SJCRH30 (cell line): Measurements from ENCODE around the gene TRDMT1. TPM values are rescaled to one million over a fixed set of nuclear protein-coding genes. Genes with fewer than 3 reads are reported as not detected.

Source experiments
- DNase-seq, 2 experiments: peaks; one replicate each; pipeline ENCODE4 v3.0.0-alpha.2; 2015 to 2020
- H3K27ac ChIP-seq: fragments of 250-450 bp; sonication (Bioruptor Pico); 2 replicates; pipeline ENCODE4 v1.5.1; 2020; ENCODE audit warnings: mild to moderate bottlenecking, moderate library complexity
- H3K27me3 ChIP-seq: fragments of 250-450 bp; sonication (Bioruptor Pico); 2 replicates; pipeline ENCODE4 v1.5.1; 2020; ENCODE audit warnings: mild to moderate bottlenecking, moderate library complexity
- H3K36me3 ChIP-seq: fragments of 250-450 bp; sonication (Bioruptor Pico); 2 replicates; pipeline ENCODE4 v1.5.1; 2020; ENCODE audit warnings: mild to moderate bottlenecking, moderate library complexity
- H3K4me1 ChIP-seq: fragments of 250-450 bp; sonication (Bioruptor Pico); 2 replicates; pipeline ENCODE4 v1.5.1; 2020; ENCODE audit warnings: mild to moderate bottlenecking, moderate library complexity
- H3K4me3 ChIP-seq: fragments of 250-450 bp; sonication (Bioruptor Pico); 2 replicates; pipeline ENCODE4 v1.5.1; 2020; ENCODE audit warnings: mild to moderate bottlenecking, moderate library complexity
- H3K9me3 ChIP-seq: fragments of 250-450 bp; sonication (Bioruptor Pico); replicated peaks from 2 replicates; pipeline ENCODE4 v1.5.1; 2020; ENCODE audit warnings: mild to moderate bottlenecking, moderate library complexity
- total RNA-seq: library from RNA; depleted of rRNA; stranded (reverse); fragments of >200 nt; shearing (Covaris generic); gene quantifications from 2 replicates; pipeline ENCODE4 v1.2.3, GENCODE V29; 2014

TRDMT1 gene
- total RNA-seq, 1 experiment from 2014 or later, result 10.8 TPM

- Histone ChIP-seq H3K4me1 (peaks cover 16% of the 10 kb centered on the region), H3K27me3 (no peaks in the 10 kb centered on the region), H3K36me3 (no peaks in the 10 kb centered on the region), H3K27ac (no peak overlapping the region), H3K4me3 (no peak overlapping the region), H3K9me3 (no peaks in the 10 kb centered on the region)
- DNase-seq, result no peak
These were observed 20.9 kb upstream of the TRDMT1 start for GRCh38 chr10:17222329-17222728.

GRCh38 chr10:17220652-17221100, 19.2 kb upstream of the TRDMT1 start:
- DNase-seq, result no peak
- H3K9me3 ChIP-seq, result 0 out of 2 replicates have a peak, but pooled peaks cover 1% of the 10 kb centered on the region
- H3K4me3 ChIP-seq, result no peak overlapping the region
- H3K27ac ChIP-seq, result no peak overlapping the region
- H3K36me3 ChIP-seq, result no peaks in the 10 kb centered on the region
- H3K4me1 ChIP-seq, result peaks cover 19% of the 10 kb centered on the region
- H3K27me3 ChIP-seq, result no peaks in the 10 kb centered on the region

GRCh38 chr10:17219024-17219423, 17.6 kb upstream of the TRDMT1 start:
- H3K4me1 ChIP-seq, result peaks cover 35% of the 10 kb centered on the region
- no peak overlapping the region for H3K4me3 ChIP-seq
- H3K9me3 ChIP-seq, result 0 out of 2 replicates have a peak, but pooled peaks cover 3% of the 10 kb centered on the region
- peak in 1 of 2 experiments; percentile 30 for DNase-seq
- H3K27me3 ChIP-seq, result no peaks in the 10 kb centered on the region
- H3K36me3 ChIP-seq, result no peaks in the 10 kb centered on the region
- H3K27ac ChIP-seq, result peak overlapping the region; percentile 49

DNA sequence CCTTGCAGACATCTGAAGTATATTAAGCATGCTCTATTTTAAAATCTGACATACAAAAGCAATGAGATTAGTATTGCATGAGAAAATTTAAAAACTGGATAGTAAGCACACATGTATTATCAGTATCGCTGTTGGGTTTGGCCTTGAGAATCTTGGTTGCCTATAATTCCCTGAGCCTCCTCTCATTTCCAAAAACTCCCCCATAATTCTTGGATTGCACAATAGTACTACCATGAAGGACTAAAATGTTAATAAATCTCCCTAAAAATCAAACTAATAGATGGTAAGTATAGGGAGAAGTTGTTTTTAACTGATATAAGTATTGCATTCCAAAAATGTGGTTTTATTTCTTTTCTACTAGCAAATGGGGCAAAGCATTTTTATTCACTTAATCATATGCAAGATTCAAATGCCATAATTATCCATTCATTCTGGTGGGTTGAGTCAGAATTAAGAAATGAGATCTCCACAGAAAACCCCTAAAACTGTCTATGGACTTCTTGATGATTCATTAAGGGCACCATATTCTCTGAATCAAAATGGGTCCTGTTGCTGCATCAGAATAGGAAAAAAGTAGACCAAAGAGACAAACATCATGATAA, 16.3 kb upstream of the TRDMT1 start:
- no peak for DNase-seq
- H3K9me3 ChIP-seq, result 0 out of 2 replicates have a peak, but pooled peaks cover 3% of the 10 kb centered on the region
- no peak overlapping the region for H3K4me3 ChIP-seq
- no peaks in the 10 kb centered on the region for H3K36me3 ChIP-seq
- H3K4me1 ChIP-seq, result peaks cover 39% of the 10 kb centered on the region
- no peaks in the 10 kb centered on the region for H3K27me3 ChIP-seq
- H3K27ac ChIP-seq, result no peak overlapping the region

DNA sequence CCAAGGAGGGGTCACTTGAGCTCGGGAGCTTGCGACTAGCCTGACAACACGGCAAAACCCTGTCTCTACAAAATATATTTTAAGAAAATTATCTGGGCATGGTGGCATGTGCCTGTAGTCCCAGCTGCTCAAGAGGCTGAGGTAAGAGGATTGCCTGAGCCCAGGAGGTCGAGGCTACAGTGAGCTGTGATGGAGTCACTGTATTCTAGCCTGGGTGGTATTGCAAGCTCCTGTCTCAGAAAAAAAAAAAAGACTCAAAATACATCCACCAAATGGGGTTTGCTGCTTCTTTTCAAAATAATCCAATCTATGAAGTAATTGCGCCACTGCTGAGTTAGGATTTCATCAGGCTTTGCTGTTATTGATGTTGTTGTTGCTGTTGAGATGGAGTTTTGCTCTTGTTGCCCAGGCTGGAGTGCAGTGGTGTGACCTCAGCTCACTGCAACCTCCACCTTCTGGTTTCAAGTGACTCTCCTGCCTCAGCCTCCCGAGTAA, 15.5 kb upstream of the TRDMT1 start:
- Histone ChIP-seq H3K27me3 (no peaks in the 10 kb centered on the region), H3K4me3 (no peak overlapping the region), H3K36me3 (no peaks in the 10 kb centered on the region), H3K9me3 (0 out of 2 replicates have a peak, but pooled peaks cover 3% of the 10 kb centered on the region), H3K27ac (peak overlapping the region; percentile 25; the same call in 1 of the 2 replicates), H3K4me1 (peaks cover 39% of the 10 kb centered on the region)
- DNase-seq, result no peak

DNA sequence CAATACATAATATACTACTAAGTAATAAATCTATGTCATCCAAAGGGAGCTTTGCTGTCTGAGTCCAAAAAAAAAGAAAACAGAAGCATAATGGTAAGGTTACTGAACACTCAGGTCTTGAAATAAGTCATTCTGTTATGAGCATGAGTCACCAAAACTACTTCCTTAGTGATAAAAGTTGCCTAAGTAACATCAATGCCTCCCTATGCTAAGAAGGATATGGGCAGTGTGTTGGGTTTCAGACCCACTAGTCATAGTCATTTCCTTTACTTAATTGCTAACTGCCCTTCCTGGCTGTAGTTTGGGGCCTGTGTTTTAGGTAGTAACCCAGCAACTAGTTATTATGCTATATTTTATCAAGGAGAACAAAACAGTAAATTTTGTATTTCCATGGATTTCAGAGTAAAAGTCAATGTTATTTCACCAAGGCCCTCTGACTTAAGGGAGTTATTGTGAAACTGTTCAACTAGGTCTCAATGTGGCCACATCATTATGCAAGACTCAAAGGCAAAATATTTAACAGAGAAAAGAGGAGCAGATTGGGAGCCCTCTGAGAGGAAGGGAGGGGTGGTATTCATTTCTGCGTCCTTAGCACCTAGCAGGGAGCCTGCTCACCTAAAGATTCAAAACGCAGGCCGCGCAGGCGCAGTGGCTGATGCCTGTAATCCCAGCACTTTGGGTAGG, 14.9 kb upstream of the TRDMT1 start:
- Histone ChIP-seq H3K27me3 (no peaks in the 10 kb centered on the region), H3K27ac (peak overlapping the region; percentile 25; the same call in 1 of the 2 replicates), H3K36me3 (no peaks in the 10 kb centered on the region), H3K4me1 (peaks cover 39% of the 10 kb centered on the region), H3K9me3 (0 out of 2 replicates have a peak, but pooled peaks cover 3% of the 10 kb centered on the region), H3K4me3 (no peak overlapping the region)
- DNase-seq, result no peak

GRCh38 chr10:17215782-17216122, 14.3 kb upstream of the TRDMT1 start:
- H3K36me3 ChIP-seq, result no peaks in the 10 kb centered on the region
- 0 out of 2 replicates have a peak, but pooled peaks cover 3% of the 10 kb centered on the region for H3K9me3 ChIP-seq
- H3K27ac ChIP-seq, result peak overlapping the region; percentile 55; the same call in 1 of the 2 replicates
- H3K4me3 ChIP-seq, result no peak overlapping the region
- peaks cover 42% of the 10 kb centered on the region for H3K4me1 ChIP-seq
- H3K27me3 ChIP-seq, result no peaks in the 10 kb centered on the region
- no peak for DNase-seq

DNA sequence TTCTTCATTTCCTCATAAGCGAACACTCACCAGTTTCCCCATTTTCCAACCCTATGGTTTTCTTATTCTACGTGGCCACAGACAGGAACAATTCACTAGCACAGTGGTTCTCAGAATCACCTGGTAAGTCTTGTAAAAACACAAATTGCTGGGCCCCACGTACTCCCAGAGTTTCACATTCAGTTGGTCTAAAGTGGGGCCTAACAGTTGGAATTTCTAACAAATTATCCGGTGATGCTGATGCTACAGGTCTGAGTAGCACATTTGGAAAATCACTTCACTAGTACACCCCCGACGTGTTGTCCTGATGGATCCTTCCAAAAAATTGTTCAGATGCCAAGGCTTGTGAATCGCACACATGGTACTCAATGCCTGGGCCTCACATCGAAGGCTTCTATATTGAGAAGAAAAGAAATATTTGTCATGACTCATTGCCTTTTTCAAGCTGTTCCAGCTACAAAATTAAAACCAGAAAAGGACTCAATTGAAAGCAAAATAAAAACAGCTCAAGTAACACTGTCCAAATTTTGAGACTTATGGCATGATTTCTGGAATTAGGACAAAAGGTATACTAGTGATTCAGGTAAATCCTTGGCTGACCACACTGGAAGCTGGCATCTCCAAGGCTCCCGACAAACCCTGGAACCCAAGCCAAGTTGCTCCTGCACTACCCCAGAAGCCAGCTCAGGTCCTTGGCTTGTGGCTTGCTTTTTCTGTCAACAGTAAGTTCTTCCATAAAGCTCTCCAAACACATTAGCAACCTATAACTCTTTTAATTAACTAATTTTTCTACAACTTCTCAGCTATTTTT, 13.7 kb upstream of the TRDMT1 start:
- H3K4me1 ChIP-seq, result peaks cover 48% of the 10 kb centered on the region
- no peak overlapping the region for H3K4me3 ChIP-seq
- DNase-seq, result peak; percentile 20 to 33

GRCh38 chr10:17214526-17214925, 13.1 kb upstream of the TRDMT1 start:
- H3K27me3 ChIP-seq, result no peaks in the 10 kb centered on the region
- H3K4me3 ChIP-seq, result no peak overlapping the region
- H3K4me1 ChIP-seq, result peaks cover 54% of the 10 kb centered on the region
- DNase-seq, result no peak
- peak overlapping the region; percentile 55 for H3K27ac ChIP-seq
- H3K9me3 ChIP-seq, result 0 out of 2 replicates have a peak, but pooled peaks cover 3% of the 10 kb centered on the region
- H3K36me3 ChIP-seq, result no peaks in the 10 kb centered on the region

More for the DNA sequence above, 13.7 kb upstream of the TRDMT1 start:
- Histone ChIP-seq H3K27me3 (no peaks in the 10 kb centered on the region), H3K27ac (peak overlapping the region; percentile 55), H3K36me3 (no peaks in the 10 kb centered on the region), H3K9me3 (0 out of 2 replicates have a peak, but pooled peaks cover 3% of the 10 kb centered on the region)

DNA sequence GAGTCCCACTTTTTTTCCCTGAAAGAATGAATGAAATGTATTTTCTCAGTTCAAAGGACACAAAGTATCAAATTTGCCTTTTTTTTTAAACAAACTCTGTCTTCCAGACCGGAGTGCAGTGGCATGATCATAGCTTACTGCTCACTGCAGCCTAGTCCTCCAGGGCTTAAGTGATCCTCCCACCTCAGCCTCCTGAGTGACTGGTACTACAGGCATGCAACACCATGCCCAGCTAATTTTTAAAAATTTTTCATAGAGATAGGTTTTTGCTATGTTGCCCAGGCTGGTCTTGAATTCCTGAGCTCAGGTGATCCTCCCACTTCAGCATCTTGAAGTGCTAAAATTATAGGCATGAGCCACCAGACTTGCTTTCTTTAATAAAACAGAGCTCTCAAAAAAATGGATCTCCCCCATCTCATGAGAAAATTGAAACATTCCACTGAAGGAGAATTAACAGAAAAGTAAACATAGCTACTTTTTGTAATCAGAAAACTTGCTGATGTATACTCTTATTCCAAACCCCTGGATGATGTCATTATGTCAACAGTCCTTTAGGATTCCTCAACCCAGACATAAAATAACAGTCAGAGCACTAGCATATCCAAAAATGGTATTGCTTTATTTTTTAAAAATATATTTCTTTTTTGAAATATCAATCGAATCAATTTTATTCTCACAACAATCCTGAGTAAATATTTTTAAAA, 12.3 kb upstream of the TRDMT1 start:
- Histone ChIP-seq H3K4me1 (peaks cover 47% of the 10 kb centered on the region), H3K9me3 (0 out of 2 replicates have a peak, but pooled peaks cover 3% of the 10 kb centered on the region), H3K27ac (no peak overlapping the region), H3K36me3 (no peaks in the 10 kb centered on the region), H3K27me3 (no peaks in the 10 kb centered on the region), H3K4me3 (no peak overlapping the region)
- no peak for DNase-seq

DNA sequence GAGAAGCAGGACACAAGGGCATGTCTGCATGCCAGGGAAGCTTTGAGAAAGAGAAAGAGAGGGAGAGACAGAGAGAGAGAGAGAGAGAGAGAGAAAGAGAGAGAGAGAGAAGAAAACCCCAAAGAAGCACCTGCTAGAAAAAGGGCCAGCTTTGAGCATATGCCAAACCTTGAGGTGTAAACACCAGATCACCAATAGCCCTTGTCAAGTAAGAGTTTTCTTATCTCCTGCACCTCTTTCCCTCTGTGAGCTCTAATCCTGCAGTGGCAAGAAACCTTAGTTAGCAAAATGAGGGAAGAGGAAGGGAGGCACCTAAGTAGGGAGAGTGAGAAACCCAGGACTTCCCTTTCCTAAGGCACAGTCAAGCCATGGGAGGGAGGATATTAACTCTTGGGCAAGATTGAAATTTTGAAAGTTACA, 11.3 kb upstream of the TRDMT1 start:
- Histone ChIP-seq H3K36me3 (no peaks in the 10 kb centered on the region), H3K27ac (no peak overlapping the region), H3K27me3 (no peaks in the 10 kb centered on the region), H3K9me3 (0 out of 2 replicates have a peak, but pooled peaks cover 3% of the 10 kb centered on the region), H3K4me1 (peaks cover 44% of the 10 kb centered on the region), H3K4me3 (no peak overlapping the region)
- no peak for DNase-seq

DNA sequence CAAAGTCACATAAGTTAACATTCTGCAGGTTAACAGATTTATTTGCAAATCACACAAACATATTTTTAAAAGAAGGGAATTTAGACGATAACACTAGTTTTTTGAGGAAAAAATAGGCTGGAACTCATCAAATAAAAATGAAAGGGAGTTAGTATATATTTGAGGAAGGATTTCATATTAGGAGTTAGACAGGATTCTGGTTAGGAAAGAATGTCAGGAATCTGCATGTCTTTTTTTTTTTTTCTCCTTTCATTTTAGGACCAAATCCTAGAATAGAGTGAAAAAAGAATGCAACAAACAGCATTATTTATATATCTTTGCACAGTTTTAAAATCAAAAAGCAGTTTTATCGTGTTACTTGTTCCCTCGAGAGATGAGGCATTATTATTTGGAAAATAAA, 8.9 kb upstream of the TRDMT1 start:
- Histone ChIP-seq H3K4me3 (no peak overlapping the region), H3K4me1 (peaks cover 48% of the 10 kb centered on the region), H3K27ac (peak overlapping the region; percentile 50)

GRCh38 chr10:17209881-17210280, 8.4 kb upstream of the TRDMT1 start:
- DNase-seq, result no peak
- no peaks in the 10 kb centered on the region for H3K36me3 ChIP-seq
- H3K27me3 ChIP-seq, result no peaks in the 10 kb centered on the region
- H3K4me1 ChIP-seq, result peaks cover 48% of the 10 kb centered on the region
- H3K9me3 ChIP-seq, result no peaks in the 10 kb centered on the region
- H3K4me3 ChIP-seq, result no peak overlapping the region
- H3K27ac ChIP-seq, result peak overlapping the region; percentile 50

More for the DNA sequence above, 8.9 kb upstream of the TRDMT1 start:
- H3K36me3 ChIP-seq, result no peaks in the 10 kb centered on the region
- no peaks in the 10 kb centered on the region for H3K9me3 ChIP-seq
- H3K27me3 ChIP-seq, result no peaks in the 10 kb centered on the region
- DNase-seq, result no peak

GRCh38 chr10:17209302-17209701, 7.8 kb upstream of the TRDMT1 start:
- Histone ChIP-seq H3K27me3 (no peaks in the 10 kb centered on the region), H3K9me3 (no peaks in the 10 kb centered on the region), H3K36me3 (no peaks in the 10 kb centered on the region), H3K27ac (no peak overlapping the region), H3K4me3 (no peak overlapping the region), H3K4me1 (peaks cover 42% of the 10 kb centered on the region)
- no peak for DNase-seq
